ENCODE measurements around the gene ORMDL3. TPM values are rescaled to one million over a fixed set of nuclear protein-coding genes. Genes with fewer than 3 reads are reported as not detected.

The ORMDL3 gene
- total and polyA plus RNA-seq, 9 donors = 37.0 to 97.5 (median 52.2) TPM

DNA sequence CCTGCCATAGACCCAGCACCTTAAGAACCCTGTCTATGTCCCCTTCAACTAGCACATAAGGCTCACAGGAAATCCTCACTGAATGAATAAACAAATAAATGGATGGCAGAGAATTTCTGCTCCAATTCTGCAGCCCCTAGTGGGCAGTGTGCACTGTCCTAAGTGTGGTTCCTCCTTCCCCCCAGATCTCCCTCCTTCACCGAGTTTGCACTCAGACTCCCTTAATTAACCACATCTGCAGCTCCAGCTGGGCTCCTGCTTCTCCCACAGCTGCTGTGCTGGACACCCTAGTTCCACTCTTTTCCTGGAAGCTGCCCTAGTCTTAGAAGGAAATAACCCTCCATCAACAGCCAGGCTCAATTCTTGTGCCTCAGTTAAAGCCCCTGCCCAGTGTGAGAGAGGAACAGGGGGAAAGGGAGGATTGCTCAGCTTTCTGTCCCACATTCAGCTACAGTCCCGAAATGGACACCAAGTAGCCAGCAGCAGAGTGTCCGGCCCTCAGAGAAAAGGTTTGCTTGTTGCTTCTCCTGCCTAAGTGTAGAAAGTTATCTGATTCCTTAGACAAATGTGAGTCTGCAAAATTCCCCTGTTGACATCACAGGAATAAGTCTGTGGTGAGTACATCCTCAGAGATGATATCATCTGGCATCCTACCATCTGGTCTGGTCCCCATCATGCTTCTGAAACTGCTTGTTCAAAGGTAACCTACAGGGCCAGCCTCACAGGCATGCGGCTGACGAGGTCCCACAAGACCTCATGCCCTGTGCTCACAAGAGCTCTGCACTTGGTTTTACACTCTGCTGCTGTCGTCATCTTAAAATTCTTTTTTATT lies 12.4 kb upstream of the ORMDL3 start:
- intact Hi-C loops (cut with DNase I) = no loop called here
- Histone ChIP-seq H3K4me3 (no peak overlapping the region), H3K36me3 (no peaks in the 10 kb centered on the region), H3K27ac (no peak overlapping the region), H3K9me3 (no peaks in the 10 kb centered on the region), H3K27me3 (no peaks in the 10 kb centered on the region), H3K4me1 (ENCODE audit: insufficient read depth) (no peaks in the 10 kb centered on the region)
- no peak for DNase-seq
- WGBS, 3 donors = 30 to 33% (median 33%) methylated on average over 6 of the region's 6 CpGs
- TF ChIP-seq POLR2A (IDR thresholded peaks at IDR 0.05) (no peak), EP300 (IDR thresholded peaks at IDR 0.05) (no peak)
- TF ChIP-seq, protein P1, sequence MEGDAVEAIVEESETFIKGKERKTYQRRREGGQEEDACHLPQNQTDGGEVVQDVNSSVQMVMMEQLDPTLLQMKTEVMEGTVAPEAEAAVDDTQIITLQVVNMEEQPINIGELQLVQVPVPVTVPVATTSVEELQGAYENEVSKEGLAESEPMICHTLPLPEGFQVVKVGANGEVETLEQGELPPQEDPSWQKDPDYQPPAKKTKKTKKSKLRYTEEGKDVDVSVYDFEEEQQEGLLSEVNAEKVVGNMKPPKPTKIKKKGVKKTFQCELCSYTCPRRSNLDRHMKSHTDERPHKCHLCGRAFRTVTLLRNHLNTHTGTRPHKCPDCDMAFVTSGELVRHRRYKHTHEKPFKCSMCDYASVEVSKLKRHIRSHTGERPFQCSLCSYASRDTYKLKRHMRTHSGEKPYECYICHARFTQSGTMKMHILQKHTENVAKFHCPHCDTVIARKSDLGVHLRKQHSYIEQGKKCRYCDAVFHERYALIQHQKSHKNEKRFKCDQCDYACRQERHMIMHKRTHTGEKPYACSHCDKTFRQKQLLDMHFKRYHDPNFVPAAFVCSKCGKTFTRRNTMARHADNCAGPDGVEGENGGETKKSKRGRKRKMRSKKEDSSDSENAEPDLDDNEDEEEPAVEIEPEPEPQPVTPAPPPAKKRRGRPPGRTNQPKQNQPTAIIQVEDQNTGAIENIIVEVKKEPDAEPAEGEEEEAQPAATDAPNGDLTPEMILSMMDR (IDR thresholded peaks at IDR 0.05) = no peak

DNA sequence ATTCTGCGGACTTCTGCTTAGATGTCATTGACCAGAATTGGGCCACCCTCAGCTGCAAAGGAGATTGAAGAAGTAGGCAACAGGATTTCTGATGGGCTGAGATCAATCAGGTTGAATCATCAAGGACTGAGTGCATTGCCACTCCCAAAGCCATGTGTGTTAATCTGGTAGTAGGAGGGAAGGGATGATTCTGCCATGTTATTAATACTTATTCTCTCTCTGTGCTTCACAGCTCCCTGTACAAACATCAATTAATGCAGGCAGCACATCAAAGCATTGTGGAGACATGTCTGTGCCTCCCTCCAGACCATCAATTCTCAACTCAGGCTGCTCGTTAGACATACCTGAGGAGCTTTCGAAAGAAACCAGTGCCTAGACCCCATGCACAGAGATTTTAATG lies 11.7 kb upstream of the ORMDL3 start:
- no peak for TF ChIP-seq EP300 (IDR thresholded peaks at IDR 0.05)
- no peak for TF ChIP-seq POLR2A (IDR thresholded peaks at IDR 0.05)
- TF ChIP-seq, protein P1 (IDR thresholded peaks at IDR 0.05) = no peak
- 43 to 64% (median 53%) methylated on average over 3 of the region's 3 CpGs for WGBS, 3 donors
- Histone ChIP-seq H3K4me3 (no peak overlapping the region), H3K9me3 (no peaks in the 10 kb centered on the region), H3K4me1 (ENCODE audit: insufficient read depth) (no peaks in the 10 kb centered on the region), H3K27me3 (no peaks in the 10 kb centered on the region), H3K36me3 (no peaks in the 10 kb centered on the region), H3K27ac (no peak overlapping the region)
- DNase-seq = no peak
- intact Hi-C loops (cut with DNase I) = no loop called here

DNA sequence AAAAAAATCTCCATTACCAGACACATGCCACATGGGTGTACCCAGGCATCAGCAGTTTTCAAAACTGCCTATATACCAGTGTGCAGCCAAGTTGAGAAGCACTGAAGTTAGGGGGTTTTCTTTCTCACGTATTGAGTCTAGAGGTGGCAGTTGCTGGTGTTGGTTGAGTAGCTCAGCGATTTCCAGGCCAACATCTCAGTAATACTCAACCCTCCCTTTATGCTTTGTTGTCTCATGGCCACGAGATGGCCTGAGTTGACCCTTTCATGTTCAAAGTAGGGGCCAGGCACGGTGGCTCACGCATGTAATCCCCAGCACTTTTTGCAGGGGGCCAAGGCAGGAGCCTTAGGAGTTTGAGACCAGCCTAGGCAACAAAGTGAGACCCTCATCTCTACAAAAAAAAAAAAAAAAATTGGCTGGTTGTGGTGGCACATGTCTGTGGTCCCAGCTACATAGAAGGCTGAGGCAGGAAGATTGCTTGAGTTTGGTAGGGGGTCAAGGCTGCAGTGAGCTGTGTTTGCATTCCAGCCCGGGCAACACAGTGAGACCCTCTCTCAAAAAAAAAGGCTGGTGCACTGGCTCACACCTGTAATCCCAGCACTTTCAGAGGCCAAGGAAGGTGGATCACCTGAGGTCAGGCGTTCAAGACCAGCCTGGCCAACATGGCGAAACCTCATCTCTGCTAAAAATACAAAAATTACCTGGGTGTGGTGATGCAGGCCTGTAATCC lies 10.9 kb upstream of the ORMDL3 start:
- no peaks in the 10 kb centered on the region for H3K9me3 ChIP-seq
- H3K27me3 ChIP-seq = no peaks in the 10 kb centered on the region
- 49 to 62% (median 50%) methylated on average over 8 of the region's 8 CpGs for WGBS, 3 donors
- no peak for DNase-seq
- H3K36me3 ChIP-seq = no peaks in the 10 kb centered on the region
- no peak overlapping the region for H3K27ac ChIP-seq
- intact Hi-C loops (cut with DNase I) = no loop called here
- TF ChIP-seq, protein P1 (IDR thresholded peaks at IDR 0.05) = no peak
- TF ChIP-seq POLR2A (IDR thresholded peaks at IDR 0.05) (no peak), EP300 (IDR thresholded peaks at IDR 0.05) (no peak)
- no peaks in the 10 kb centered on the region for H3K4me1 ChIP-seq (ENCODE audit: insufficient read depth)
- no peak overlapping the region for H3K4me3 ChIP-seq

DNA sequence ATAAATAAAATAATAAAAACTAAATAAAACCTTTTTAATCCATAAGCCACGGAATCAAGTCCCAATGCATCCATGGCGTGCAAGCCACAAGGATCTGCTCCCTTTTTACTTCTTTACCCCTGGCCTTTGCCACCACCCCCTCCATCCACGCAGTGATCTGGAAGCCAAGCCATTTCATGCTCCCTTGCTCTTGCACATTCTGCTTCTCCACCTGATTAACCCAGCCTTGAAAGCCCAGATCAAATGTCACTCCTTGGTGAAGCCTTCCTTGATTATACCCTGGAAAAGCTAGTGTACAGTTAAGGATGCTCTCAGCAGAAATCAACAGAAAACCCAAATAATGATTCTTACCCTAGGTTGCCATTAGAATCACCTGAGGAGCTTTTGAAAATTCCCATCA lies 10.0 kb upstream of the ORMDL3 start:
- H3K27ac ChIP-seq = no peak overlapping the region
- intact Hi-C loops (cut with DNase I) = no loop called here
- no peaks in the 10 kb centered on the region for H3K4me1 ChIP-seq (ENCODE audit: insufficient read depth)
- TF ChIP-seq POLR2A (IDR thresholded peaks at IDR 0.05) = no peak
- TF ChIP-seq, protein P1 (IDR thresholded peaks at IDR 0.05) = no peak
- no peak for TF ChIP-seq EP300 (IDR thresholded peaks at IDR 0.05)
- DNase-seq = no peak
- 86 to 92% (median 90%) methylated on average over 3 of the region's 3 CpGs for WGBS, 3 donors
- H3K27me3 ChIP-seq = no peaks in the 10 kb centered on the region
- H3K36me3 ChIP-seq = no peaks in the 10 kb centered on the region
- no peaks in the 10 kb centered on the region for H3K9me3 ChIP-seq
- no peak overlapping the region for H3K4me3 ChIP-seq
